Forelimb muscle (tissue), 1 donor: Measurements from ENCODE around the gene VAV2. TPM values are rescaled to one million over a fixed set of nuclear protein-coding genes. Genes with fewer than 3 reads are reported as not detected.

Experiments
- DNase-seq: peaks from one replicate; pipeline ENCODE4 v3.0.0-alpha.2; 2013; ENCODE audit warnings: low read depth
- polyA plus RNA-seq: library from polyadenylated mRNA; unstranded; fragments of 120-200 nt; gene quantifications from one replicate; pipeline ENCODE4 v1.2.1, GENCODE V29; 2013; ENCODE audit not compliant: insufficient read length

Gene VAV2
- polyA plus RNA-seq, 1 donor: 13.5 TPM

- no peak for DNase-seq
Observed at GRCh38 chr9:133836001-133836758, 155.9 kb downstream of the VAV2 start.

- DNase-seq: no peak
Observed at GRCh38 chr9:133835262-133835901, 156.7 kb downstream of the VAV2 start.

- no peak for DNase-seq
Observed at GRCh38 chr9:133834080-133834976, 157.8 kb downstream of the VAV2 start.

GRCh38 chr9:133833388-133834025 lies 158.6 kb downstream of the VAV2 start:
- no peak for DNase-seq

GRCh38 chr9:133832877-133833276 lies 159.2 kb downstream of the VAV2 start:
- DNase-seq: no peak

- DNase-seq: no peak
Observed at GRCh38 chr9:133830711-133831110, 161.4 kb downstream of the VAV2 start.

GRCh38 chr9:133830310-133830709 lies 161.8 kb downstream of the VAV2 start:
- DNase-seq: no peak

GRCh38 chr9:133828338-133828997 lies 163.7 kb downstream of the VAV2 start:
- DNase-seq: no peak

- no peak for DNase-seq
Observed at GRCh38 chr9:133826289-133827085, 165.6 kb downstream of the VAV2 start.

GRCh38 chr9:133825555-133826218 lies 166.4 kb downstream of the VAV2 start:
- DNase-seq: no peak

GRCh38 chr9:133824802-133825186 lies 167.3 kb downstream of the VAV2 start:
- DNase-seq: no peak

GRCh38 chr9:133824106-133824801 lies 167.9 kb downstream of the VAV2 start:
- no peak for DNase-seq

- no peak for DNase-seq
Observed at GRCh38 chr9:133823189-133824105, 168.7 kb downstream of the VAV2 start.

GRCh38 chr9:133822430-133823065 lies 169.6 kb downstream of the VAV2 start:
- no peak for DNase-seq

GRCh38 chr9:133821601-133822429 lies 170.3 kb downstream of the VAV2 start:
- DNase-seq: no peak

GRCh38 chr9:133819923-133820322 lies 172.2 kb downstream of the VAV2 start:
- no peak for DNase-seq

GRCh38 chr9:133818444-133818843 lies 173.7 kb downstream of the VAV2 start:
- DNase-seq: no peak
